SK-N-SH treated with all-trans-retinoic acid at 6 μM for 48 hours (cell line): Measurements from ENCODE around the gene SLC13A4.

ENCODE experiments used
- ARNTL ChIP-seq: fragments of 450-650 bp; formaldehyde crosslinking; IDR thresholded peaks from 2 replicates; pipeline ENCODE4 v1.5.0; 2020; ENCODE audit warnings: low read depth, mild to moderate bottlenecking, moderate library complexity, borderline replicate concordance
- BACH2 ChIP-seq: fragments of 250-450 bp; sonication (Bioruptor Pico); IDR thresholded peaks from 2 replicates; pipeline ENCODE4 v1.9.0; 2021; ENCODE audit warnings: mild to moderate bottlenecking, borderline replicate concordance
- CREB5 ChIP-seq: fragments of 250-450 bp; sonication (Bioruptor Pico); IDR thresholded peaks from 2 replicates; pipeline ENCODE4 v1.5.1; 2020; ENCODE audit warnings: low read depth, mild to moderate bottlenecking, moderate library complexity
- CSDC2 ChIP-seq: fragments of 250-450 bp; sonication (Bioruptor Pico); IDR thresholded peaks from 2 replicates; pipeline ENCODE4 v1.5.0; 2020; ENCODE audit warnings: mild to moderate bottlenecking, moderate library complexity
- GLIS3 ChIP-seq: fragments of 250-450 bp; sonication (Bioruptor Pico); IDR thresholded peaks from 2 replicates; pipeline ENCODE4 v1.5.0; 2020; ENCODE audit warnings: mild to moderate bottlenecking, moderate library complexity
- OSR1 ChIP-seq: fragments of 250-450 bp; sonication (Bioruptor Pico); IDR thresholded peaks from 2 replicates; pipeline ENCODE4 v1.8.0; 2022; ENCODE audit warnings: moderate library complexity, mild to moderate bottlenecking, inconsistent platforms
- PPARA ChIP-seq: fragments of 250-450 bp; sonication (Bioruptor Pico); IDR thresholded peaks from 2 replicates; pipeline ENCODE4 v1.5.0; 2020; ENCODE audit warnings: mild to moderate bottlenecking, borderline replicate concordance
- SNAI2 ChIP-seq: fragments of 250-450 bp; sonication (Bioruptor Pico); IDR thresholded peaks from 2 replicates; pipeline ENCODE4 v1.5.0; 2020; ENCODE audit warnings: mild to moderate bottlenecking, moderate library complexity
- TCF4 ChIP-seq: fragments of 250-450 bp; sonication (Bioruptor Pico); IDR thresholded peaks from 2 replicates; pipeline ENCODE4 v1.8.0; 2021; ENCODE audit warnings: mild to moderate bottlenecking, moderate library complexity, borderline replicate concordance
- TOX ChIP-seq: fragments of 250-450 bp; sonication (Bioruptor Pico); IDR thresholded peaks from 2 replicates; pipeline ENCODE4 v1.8.0; 2021; ENCODE audit warnings: mild to moderate bottlenecking, moderate library complexity, borderline replicate concordance
- ZFP30 ChIP-seq: fragments of 450-650 bp; formaldehyde crosslinking; IDR thresholded peaks from 2 replicates; pipeline ENCODE4 v1.5.0; 2022; ENCODE audit warnings: mild to moderate bottlenecking, moderate library complexity
- ZNF70 ChIP-seq: fragments of 450-650 bp; formaldehyde crosslinking; IDR thresholded peaks from 2 replicates; pipeline ENCODE4 v1.5.0; 2020; ENCODE audit warnings: mild to moderate bottlenecking, moderate library complexity
- TF ChIP-seq, protein P1 (sequence below): fragments of 250-450 bp; sonication (Bioruptor Pico); IDR thresholded peaks from 2 replicates; pipeline ENCODE4 v1.8.0; 2021; ENCODE audit warnings: low read depth, mild to moderate bottlenecking, moderate library complexity, borderline replicate concordance
- TF ChIP-seq, protein P2 (sequence below): fragments of 250-450 bp; sonication (Bioruptor Pico); IDR thresholded peaks from 2 replicates; pipeline ENCODE4 v1.8.0; 2020; ENCODE audit warnings: mild to moderate bottlenecking, moderate library complexity, borderline replicate concordance

DNA sequence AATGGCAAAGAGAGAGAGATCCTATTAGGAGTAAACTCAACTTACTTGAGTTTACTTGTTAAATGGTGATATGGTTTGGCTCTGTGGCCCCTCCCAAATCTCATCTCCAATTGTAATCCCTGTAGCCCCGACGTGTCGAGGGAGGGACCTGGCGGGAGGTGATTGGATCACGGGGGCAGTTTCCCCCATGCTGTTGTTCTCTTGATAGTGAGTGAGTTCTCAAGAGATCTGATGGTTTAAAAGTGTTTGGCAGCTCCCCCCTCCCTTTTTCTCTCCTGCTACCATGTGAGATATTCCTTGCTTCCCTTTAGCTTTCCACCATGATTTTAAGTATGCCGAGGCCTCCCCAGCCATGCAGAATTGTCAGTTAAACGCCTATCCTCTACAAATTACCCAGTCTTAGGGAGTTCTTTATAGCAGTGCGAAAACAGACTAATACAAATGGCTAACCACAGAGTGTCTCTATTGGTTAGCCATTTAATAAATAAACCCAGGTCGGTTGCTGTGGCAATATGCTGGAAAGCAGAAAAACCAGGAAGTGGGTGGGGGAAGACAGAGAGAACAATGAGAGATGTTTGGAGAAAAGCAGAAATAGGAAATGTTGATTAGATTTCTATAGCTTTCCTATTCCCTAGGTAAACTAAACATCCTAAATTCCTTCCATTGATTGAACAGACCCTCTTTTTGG, 68.7 kb downstream of the SLC13A4 start:
- TF ChIP-seq TOX (no peak), OSR1 (CRISPR knock-in tag) (no peak), ARNTL (CRISPR knock-in tag) (no peak), GLIS3 (CRISPR knock-in tag) (no peak), BACH2 (CRISPR knock-in tag) (no peak), SNAI2 (no peak), PPARA (no peak), CREB5 (CRISPR knock-in tag) (no peak), CSDC2 (no peak), ZFP30 (no peak), TCF4 (no peak), ZNF70 (CRISPR knock-in tag) (no peak)
- TF ChIP-seq, protein P1, sequence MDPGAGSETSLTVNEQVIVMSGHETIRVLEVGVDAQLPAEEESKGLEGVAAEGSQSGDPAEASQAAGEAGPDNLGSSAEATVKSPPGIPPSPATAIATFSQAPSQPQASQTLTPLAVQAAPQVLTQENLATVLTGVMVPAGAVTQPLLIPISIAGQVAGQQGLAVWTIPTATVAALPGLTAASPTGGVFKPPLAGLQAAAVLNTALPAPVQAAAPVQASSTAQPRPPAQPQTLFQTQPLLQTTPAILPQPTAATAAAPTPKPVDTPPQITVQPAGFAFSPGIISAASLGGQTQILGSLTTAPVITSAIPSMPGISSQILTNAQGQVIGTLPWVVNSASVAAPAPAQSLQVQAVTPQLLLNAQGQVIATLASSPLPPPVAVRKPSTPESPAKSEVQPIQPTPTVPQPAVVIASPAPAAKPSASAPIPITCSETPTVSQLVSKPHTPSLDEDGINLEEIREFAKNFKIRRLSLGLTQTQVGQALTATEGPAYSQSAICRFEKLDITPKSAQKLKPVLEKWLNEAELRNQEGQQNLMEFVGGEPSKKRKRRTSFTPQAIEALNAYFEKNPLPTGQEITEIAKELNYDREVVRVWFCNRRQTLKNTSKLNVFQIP, result no peak
- TF ChIP-seq, protein P2, sequence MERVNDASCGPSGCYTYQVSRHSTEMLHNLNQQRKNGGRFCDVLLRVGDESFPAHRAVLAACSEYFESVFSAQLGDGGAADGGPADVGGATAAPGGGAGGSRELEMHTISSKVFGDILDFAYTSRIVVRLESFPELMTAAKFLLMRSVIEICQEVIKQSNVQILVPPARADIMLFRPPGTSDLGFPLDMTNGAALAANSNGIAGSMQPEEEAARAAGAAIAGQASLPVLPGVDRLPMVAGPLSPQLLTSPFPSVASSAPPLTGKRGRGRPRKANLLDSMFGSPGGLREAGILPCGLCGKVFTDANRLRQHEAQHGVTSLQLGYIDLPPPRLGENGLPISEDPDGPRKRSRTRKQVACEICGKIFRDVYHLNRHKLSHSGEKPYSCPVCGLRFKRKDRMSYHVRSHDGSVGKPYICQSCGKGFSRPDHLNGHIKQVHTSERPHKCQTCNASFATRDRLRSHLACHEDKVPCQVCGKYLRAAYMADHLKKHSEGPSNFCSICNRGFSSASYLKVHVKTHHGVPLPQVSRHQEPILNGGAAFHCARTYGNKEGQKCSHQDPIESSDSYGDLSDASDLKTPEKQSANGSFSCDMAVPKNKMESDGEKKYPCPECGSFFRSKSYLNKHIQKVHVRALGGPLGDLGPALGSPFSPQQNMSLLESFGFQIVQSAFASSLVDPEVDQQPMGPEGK (CRISPR knock-in tag), result no peak
